Hematopoietic multipotent progenitor cell treated with erythropoietin and hydrocortisone succinate and interleukin-3 and kit ligand, for 4 days (in vitro differentiated cells): ENCODE results near the gene FAM53B.
A peak's percentile ranks its signal among the peaks of the same experiment; 100 is the strongest.
"Not testable (repeated sequence)": the region's sequence is repeated elsewhere in the genome, so short reads cannot be mapped to it uniquely, and the experiment has no call there.

Source experiments
- DNase-seq: peaks from one replicate; pipeline ENCODE4 v3.0.0-alpha.2; 2015

FAM53B gene

GRCh38 chr10:124592736-124593430 is 151.3 kb downstream of the FAM53B start:
- DNase-seq = no peak

- DNase-seq = no peak
Observed at GRCh38 chr10:124592101-124592500, 152.1 kb downstream of the FAM53B start.

GRCh38 chr10:124591123-124591495 is 153.1 kb downstream of the FAM53B start:
- no peak for DNase-seq

DNA sequence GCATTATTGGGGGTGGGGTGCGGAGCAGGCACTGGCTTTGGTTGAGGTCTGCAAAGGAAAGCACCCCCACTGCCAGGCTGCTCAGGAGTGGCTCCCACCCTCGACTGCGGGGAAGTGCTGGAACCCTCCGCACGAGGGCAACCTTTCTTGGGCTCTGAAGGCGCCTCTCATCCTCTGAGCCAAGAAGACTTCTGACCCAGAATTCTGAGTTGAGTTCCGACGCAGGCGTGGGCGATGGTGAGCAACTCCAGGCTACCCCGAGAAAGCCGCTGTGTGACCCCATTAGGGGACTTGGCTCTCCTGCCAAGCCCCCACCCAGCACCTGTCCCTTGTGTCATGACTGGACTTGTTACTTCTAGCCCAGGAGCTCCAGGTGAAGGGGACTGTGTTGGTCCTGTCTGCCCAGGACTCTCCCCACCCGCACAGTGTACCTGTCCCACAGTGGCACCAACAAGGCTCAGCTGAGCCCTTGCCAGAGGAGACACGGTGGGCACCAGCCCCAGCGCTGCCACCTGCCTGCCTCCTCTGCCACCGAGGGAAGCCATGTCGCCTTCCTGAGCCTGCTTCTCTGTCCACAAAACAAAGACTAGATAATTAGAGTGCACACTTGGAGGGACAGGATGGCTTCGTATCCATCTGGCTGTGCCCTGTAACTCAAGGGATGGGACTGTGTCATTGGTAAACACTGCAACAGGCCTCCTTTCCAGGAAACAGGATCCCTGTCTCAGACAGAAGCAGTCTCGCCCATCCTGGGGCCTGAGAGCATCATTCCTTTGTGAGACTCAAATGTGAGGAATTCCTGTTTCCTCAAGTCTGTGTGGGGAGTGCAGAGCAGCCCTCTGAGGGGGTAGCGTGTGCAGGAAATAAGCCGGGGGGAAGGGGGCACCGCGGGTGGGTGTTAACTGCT is 153.7 kb downstream of the FAM53B start:
- DNase-seq = no peak

- DNase-seq = no peak
Observed at GRCh38 chr10:124589491-124590041, 154.6 kb downstream of the FAM53B start.

DNA sequence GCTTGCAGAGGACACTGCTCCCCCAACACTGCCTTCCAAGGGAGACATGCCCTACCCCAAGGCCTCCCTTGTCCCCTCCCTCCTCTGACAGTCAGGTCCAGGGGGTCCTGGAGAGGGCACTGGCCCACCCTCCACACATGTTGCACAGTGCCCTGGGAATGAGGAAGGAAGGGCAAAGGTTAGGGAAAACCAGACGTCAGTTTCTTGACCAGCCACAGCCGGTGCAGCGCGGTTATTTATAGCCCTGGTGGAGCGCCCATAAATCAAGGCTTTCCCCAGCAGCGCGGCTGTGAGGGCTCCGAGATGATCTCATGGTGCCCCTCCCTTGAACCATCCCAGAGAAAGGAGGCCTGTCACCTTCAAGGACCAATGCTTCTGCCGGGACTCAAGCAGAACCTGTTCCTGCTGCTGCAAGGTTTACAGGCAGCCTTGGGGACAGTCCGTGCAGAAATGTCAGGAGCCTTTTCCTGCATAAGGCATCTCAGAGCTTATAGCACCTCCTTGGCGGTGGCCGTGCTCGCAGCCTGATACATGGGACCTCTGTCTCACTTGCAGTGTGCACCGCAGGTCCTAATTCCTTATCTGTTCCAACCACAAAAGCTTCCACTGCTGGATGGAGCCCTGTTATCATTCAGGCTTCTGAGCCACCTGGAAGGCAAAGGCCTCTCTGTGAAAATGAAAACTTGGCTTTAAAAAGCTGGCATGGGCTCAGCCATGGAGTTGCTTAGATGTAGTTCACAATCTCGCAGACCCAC is 155.3 kb downstream of the FAM53B start:
- peak; percentile 91 for DNase-seq

DNA sequence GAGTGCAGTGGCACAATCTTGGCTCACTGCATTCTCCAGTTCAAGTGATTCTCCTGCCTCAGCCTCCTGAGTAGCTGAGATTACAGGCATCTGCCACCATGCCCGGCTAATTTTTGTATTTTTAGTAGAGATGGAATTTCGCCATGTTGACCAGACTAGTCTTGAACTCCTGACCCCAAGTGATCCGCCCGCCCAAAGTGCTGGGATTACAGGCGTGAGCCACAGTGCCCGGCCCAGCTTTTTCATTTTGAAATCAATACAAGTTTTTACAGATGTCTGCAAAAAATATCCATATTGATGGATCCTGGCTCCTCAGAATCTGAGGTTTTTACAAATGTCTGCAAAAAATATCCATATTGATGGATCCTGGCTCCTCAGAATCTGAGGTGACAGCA is 155.8 kb downstream of the FAM53B start:
- not testable (repeated sequence) for DNase-seq

GRCh38 chr10:124587811-124588211 is 156.4 kb downstream of the FAM53B start:
- DNase-seq = no peak

- DNase-seq = no peak
Observed at GRCh38 chr10:124586142-124586541, 158.0 kb downstream of the FAM53B start.

DNA sequence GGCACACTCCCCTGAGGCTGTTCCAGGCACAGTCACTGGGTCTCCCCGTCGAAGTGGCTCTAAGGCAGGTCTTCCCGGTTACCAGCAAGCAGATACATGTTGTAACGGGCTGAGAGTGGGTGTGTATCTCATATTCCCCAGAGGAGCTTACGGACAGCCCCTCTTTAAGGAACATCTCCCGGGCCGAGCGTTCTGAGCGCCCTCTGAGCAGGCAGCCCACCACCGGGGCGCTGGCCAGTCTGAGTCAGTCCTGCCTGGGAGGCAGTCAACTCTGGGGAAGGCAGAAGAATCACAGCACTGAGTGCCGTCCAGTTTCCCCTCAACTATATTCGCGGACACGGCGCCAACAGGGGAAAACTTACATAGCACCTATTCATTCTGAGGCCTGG is 165.2 kb downstream of the FAM53B start:
- DNase-seq = no peak

GRCh38 chr10:124578231-124579010 is 165.8 kb downstream of the FAM53B start:
- no peak for DNase-seq

- no peak for DNase-seq
Observed at GRCh38 chr10:124577651-124578050, 166.5 kb downstream of the FAM53B start.

- no peak for DNase-seq
Observed at GRCh38 chr10:124576526-124577420, 167.4 kb downstream of the FAM53B start.

DNA sequence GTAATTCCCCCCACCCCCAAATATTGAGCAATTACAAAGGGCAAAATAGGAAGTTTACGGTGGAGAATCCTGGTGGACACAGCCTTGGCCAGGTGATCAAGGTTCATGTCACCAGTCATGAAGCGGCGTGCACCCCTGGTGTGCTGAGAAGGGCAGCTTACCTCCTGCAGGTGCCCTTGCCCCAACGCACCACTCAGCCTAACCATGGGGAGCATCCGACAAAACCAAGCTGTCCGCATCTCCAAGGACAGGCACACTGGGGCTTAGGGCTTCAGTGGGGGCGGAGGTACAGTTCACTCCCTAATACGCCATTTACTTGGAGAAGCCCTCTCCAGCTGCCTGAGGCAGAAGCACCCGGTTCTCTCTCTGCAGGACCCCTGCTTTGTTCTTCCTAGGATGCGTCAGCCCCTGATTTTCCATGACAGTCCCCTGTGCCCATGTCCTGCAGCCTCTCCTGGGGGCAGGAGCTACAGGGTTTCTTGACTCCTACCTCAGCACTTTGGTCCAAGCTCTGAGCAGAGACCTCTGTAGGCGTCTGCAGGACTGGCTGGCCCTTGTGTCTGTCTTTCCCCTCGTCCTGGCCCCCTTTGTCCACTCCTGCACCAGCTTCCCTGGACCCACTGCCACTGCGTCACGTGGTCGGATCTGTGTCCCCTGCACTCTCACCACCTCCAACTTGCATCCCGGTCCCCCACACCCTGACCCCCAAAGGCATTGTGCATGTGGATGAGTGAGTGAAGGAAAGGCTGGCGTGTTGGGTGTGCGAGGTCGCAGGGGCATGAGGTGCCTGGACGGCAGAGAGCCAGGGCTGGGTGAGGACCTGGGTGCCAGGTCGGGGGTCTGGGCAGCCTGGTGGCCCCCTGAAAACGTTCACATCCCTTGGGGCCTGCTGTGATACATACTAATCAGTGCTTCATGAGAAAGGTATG is 168.8 kb downstream of the FAM53B start:
- DNase-seq = no peak

DNA sequence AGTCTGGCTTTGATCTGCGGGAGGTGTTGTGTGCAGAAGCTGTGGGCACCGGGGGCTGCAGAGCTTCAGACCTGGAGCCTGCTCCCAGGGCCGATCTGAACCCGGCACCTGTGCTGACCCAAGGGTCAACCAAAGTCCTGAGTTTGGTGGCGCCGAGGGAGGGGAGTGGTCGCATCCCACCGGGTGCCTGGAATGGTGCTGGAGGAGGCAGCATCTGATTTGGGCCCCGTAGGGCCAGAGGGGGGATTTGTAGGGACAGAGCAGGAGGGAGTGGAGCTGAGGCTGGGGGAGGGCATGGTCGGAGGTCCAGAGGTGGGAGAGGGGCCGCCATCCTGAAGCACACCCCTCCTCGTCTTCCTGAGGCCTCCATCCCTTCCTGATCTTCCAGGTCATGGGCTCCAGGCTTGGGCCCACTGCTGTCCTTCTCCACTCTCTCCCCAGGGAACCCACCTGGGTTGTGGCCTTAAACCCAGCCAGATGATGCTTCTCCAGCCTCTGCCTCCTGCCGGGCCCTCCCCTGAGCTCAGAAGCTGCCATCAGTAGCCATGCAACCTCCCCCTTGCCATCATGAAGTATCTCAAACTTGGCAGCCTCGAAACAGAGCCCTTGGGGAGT is 169.6 kb downstream of the FAM53B start:
- no peak for DNase-seq

DNA sequence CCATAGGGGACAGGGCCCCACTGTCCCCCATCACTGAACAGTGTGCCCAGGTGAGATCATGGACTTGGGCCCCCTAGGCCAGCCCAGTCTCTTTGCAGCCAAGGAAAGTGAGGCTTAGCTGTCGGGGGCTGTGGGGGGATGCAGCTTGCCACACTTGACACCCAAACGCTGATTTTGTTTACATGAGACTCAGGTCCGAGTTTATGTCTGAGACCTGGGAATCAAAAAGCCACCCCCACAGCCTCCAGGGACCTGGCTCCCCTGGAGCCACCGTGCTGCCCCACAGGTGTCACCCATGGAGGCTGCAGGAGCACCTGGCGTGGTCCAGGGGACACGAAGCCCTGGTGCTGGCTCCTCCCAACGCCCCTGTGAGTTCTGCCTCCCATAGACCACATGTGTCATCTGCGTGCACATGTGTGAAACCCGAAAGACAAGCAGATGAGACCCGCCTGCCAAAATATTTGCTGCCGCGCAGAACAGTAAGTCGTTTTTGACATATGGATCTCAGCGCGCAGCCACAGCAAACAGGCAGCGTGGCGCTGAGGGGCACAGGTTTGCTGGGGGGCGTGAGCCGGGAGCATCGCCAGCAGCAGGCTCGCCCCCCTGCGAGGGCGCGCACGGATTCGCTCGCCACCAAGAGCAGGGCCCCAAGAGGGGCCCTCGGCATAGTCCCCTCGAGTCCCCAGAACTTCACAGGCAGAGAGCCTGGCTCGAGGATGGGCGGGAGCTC is 170.3 kb downstream of the FAM53B start:
- no peak for DNase-seq

- no peak for DNase-seq
Observed at GRCh38 chr10:124572751-124573150, 171.4 kb downstream of the FAM53B start.

DNA sequence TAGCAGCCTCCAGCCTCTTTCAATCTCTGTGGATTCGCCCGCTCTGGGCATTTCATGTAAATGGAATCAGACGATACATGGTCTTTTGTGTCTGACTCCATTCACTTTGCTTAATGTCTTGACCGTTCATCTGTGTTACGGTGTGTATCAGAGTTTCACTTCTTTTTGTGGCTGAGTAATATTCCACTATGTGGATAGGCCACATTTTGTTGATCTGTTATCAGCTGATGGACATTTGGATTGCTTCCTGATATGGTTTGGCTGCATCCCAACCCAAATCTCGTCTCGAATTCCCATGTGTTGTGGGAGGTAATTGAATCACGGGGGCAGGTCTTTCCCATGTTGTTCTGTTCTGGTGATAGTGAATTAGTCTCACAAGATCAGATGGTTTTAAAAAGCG is 173.5 kb downstream of the FAM53B start:
- no peak for DNase-seq
